Esophagus squamous epithelium (tissue), 4 donors: ENCODE results near the gene LRRC3B.

Source experiments
- CTCF ChIP-seq, 6 experiments: fragments of 450-650 bp in 4 of 6; fragments of 200-600 bp in 2 of 6; sonication (generic) in 2 of 6; IDR thresholded peaks; one replicate each; pipeline ENCODE4 v1.5.1; 2016 to 2019; ENCODE audit warnings: antibody characterized with exemption in 6 of 6, mild to moderate bottlenecking in 4 of 6, moderate library complexity in 4 of 6
- POLR2A ChIP-seq, 4 donors: fragments of 450-650 bp; IDR thresholded peaks; one replicate each; pipeline ENCODE4 v1.6.1; 2017; ENCODE audit warnings: antibody characterized with exemption in 4 of 4, mild to moderate bottlenecking in 4 of 4, moderate library complexity in 3 of 4

DNA sequence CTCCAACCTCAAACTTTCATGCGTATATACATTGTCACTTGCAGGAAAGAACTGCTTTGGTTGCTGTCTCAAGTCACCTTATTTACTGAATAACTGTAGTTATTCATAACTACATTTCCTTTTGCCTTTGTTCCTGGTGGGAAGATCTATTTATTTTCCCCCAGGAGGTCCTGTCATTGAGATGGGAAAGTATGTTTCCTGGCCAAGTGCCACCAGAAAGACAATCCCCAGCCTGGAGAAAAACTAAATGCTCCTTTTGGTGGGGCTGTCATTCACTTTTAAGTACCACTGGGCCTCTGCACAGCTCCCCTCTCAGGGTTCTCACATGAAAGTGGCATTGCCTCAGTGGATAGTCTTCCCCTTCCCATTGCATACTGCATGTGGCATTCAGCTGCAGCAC lies 59.8 kb downstream of the LRRC3B start:
- no peak for TF ChIP-seq CTCF (IDR thresholded peaks at IDR 0.05)
- no peak for TF ChIP-seq POLR2A (IDR thresholded peaks at IDR 0.05)
